H9 (cell line): Measurements from ENCODE around the gene ANKRD29. TPM values are rescaled to one million over a fixed set of nuclear protein-coding genes. Genes with fewer than 3 reads are reported as not detected.

Experiments
- DNase-seq: peaks from one replicate; pipeline ENCODE4 v3.0.0-alpha.2; 2017
- H2AFZ ChIP-seq: one replicate; pipeline ENCODE4 v1.6.1; 2013; ENCODE audit warnings: mild to moderate bottlenecking, low read length, control low read depth, moderate library complexity
- H2AK5ac ChIP-seq: 2 replicates; pipeline ENCODE4 v1.6.1; 2013; ENCODE audit warnings: low read length, control low read depth, mixed read lengths; ENCODE audit not compliant: insufficient read length
- H2BK120ac ChIP-seq: one replicate; pipeline ENCODE4 v1.6.1; 2013; ENCODE audit warnings: low read depth, mild to moderate bottlenecking, low read length, control low read depth, inconsistent platforms; ENCODE audit not compliant: poor library complexity, severe bottlenecking
- H2BK12ac ChIP-seq: 2 replicates; pipeline ENCODE4 v1.6.1; 2013; ENCODE audit warnings: low read length, control low read depth, mixed read lengths, low read depth; ENCODE audit not compliant: insufficient read length
- H2BK15ac ChIP-seq: 2 replicates; pipeline ENCODE4 v1.6.1; 2013; ENCODE audit warnings: low read depth, low read length, control low read depth
- H2BK20ac ChIP-seq: one replicate; pipeline ENCODE4 v1.6.1; 2013; ENCODE audit warnings: low read depth, mild to moderate bottlenecking, low read length, control low read depth, inconsistent platforms; ENCODE audit not compliant: poor library complexity, severe bottlenecking
- H2BK5ac ChIP-seq: 2 replicates; pipeline ENCODE4 v1.6.1; 2013; ENCODE audit warnings: low read length, control low read depth, mixed read lengths; ENCODE audit not compliant: insufficient read length
- H3K14ac ChIP-seq: 2 replicates; pipeline ENCODE4 v1.6.1; 2013; ENCODE audit warnings: low read length, control low read depth; ENCODE audit not compliant: insufficient read depth
- H3K18ac ChIP-seq: 2 replicates; pipeline ENCODE4 v1.6.1; 2013; ENCODE audit warnings: low read depth, mild to moderate bottlenecking, mixed read lengths, low read length, control low read depth; ENCODE audit not compliant: insufficient read length
- H3K23ac ChIP-seq: 2 replicates; pipeline ENCODE4 v1.6.1; 2013; ENCODE audit warnings: low read length, control low read depth, mixed read lengths, low read depth; ENCODE audit not compliant: insufficient read length
- H3K23me2 ChIP-seq: 2 replicates; pipeline ENCODE4 v1.6.1; 2013; ENCODE audit warnings: low read depth, mild to moderate bottlenecking, mixed read lengths, low read length, control low read depth; ENCODE audit not compliant: insufficient read length, poor library complexity, severe bottlenecking
- H3K27ac ChIP-seq: 2 replicates; pipeline ENCODE4 v1.5.1; 2013; ENCODE audit warnings: low read length, control low read depth, mixed read lengths, low read depth; ENCODE audit not compliant: insufficient read length
- H3K27me3 ChIP-seq: 2 replicates; pipeline ENCODE4 v1.6.1; 2013; ENCODE audit warnings: low read length, control low read depth, inconsistent platforms; ENCODE audit not compliant: insufficient read depth
- H3K4ac ChIP-seq: 2 replicates; pipeline ENCODE4 v1.6.1; 2013; ENCODE audit warnings: low read depth, mild to moderate bottlenecking, control low read depth, inconsistent platforms, low read length, moderate library complexity
- H3K4me1 ChIP-seq: 2 replicates; pipeline ENCODE4 v1.6.1; 2013; ENCODE audit warnings: low read length, control low read depth, inconsistent platforms; ENCODE audit not compliant: insufficient read depth
- H3K4me2 ChIP-seq: 2 replicates; pipeline ENCODE4 v1.6.1; 2013; ENCODE audit warnings: low read length, control low read depth, mixed read lengths; ENCODE audit not compliant: insufficient read length, insufficient read depth
- H3K56ac ChIP-seq: 2 replicates; pipeline ENCODE4 v1.6.1; 2013; ENCODE audit warnings: low read depth, mild to moderate bottlenecking, mixed read lengths, low read length, control low read depth; ENCODE audit not compliant: insufficient read length
- H3K79me1 ChIP-seq: 2 replicates; pipeline ENCODE4 v1.6.1; 2013; ENCODE audit warnings: low read depth, mild to moderate bottlenecking, moderate library complexity, low read length, control low read depth, inconsistent platforms; ENCODE audit not compliant: insufficient read depth, poor library complexity, severe bottlenecking
- H3K79me2 ChIP-seq: 2 replicates; pipeline ENCODE4 v1.6.1; 2013; ENCODE audit warnings: low read length, control low read depth, inconsistent platforms; ENCODE audit not compliant: insufficient read depth
- H3K9ac ChIP-seq: 2 replicates; pipeline ENCODE4 v1.6.1; 2013; ENCODE audit warnings: low read length, control low read depth, mixed read lengths; ENCODE audit not compliant: insufficient read length; ENCODE audit errors: extremely low read depth
- H3K9me3 ChIP-seq: one replicate; pipeline ENCODE4 v1.6.1; 2013; ENCODE audit warnings: low read depth, low read length, inconsistent platforms; ENCODE audit not compliant: control insufficient read depth
- H3T11ph ChIP-seq: one replicate; pipeline ENCODE4 v1.6.1; 2013; ENCODE audit warnings: mild to moderate bottlenecking, low read length, control low read depth, inconsistent platforms
- H4K20me1 ChIP-seq: one replicate; pipeline ENCODE4 v1.6.1; 2013; ENCODE audit not compliant: control insufficient read depth, insufficient read length, insufficient read depth
- H4K5ac ChIP-seq: 2 replicates; pipeline ENCODE4 v1.6.1; 2013; ENCODE audit warnings: low read depth, mild to moderate bottlenecking, mixed read lengths, low read length, control low read depth; ENCODE audit not compliant: insufficient read length
- H4K8ac ChIP-seq: replicated peaks from 2 replicates; pipeline ENCODE4 v1.6.1; 2013; ENCODE audit warnings: low read length, control low read depth, mixed read lengths, low read depth; ENCODE audit not compliant: insufficient read length
- H4K91ac ChIP-seq: 2 replicates; pipeline ENCODE4 v1.6.1; 2013; ENCODE audit warnings: low read depth, mild to moderate bottlenecking, moderate library complexity, mixed read lengths, low read length, control low read depth; ENCODE audit not compliant: insufficient read length
- H3K27ac Mint-ChIP-seq, 3 experiments: 2 replicates in 2 of 3; 3 replicates in 1 of 3; pipeline ENCODE4 v1.8.0; 2020 to 2021; ENCODE audit warnings: mixed read lengths in 3 of 3, mild to moderate bottlenecking in 1 of 3, moderate library complexity in 1 of 3
- H3K27me3 Mint-ChIP-seq: 2 replicates; pipeline ENCODE4 v1.8.0; 2021; ENCODE audit warnings: low read depth, mild to moderate bottlenecking, moderate library complexity, mixed read lengths
- H3K36me3 Mint-ChIP-seq, 3 experiments: 2 replicates in 2 of 3; 3 replicates in 1 of 3; pipeline ENCODE4 v1.8.0; 2020 to 2021; ENCODE audit warnings: low read depth in 3 of 3, mixed read lengths in 3 of 3; ENCODE audit not compliant: insufficient read depth in 1 of 3
- H3K4me1 Mint-ChIP-seq, 2 experiments: 2 replicates each; pipeline ENCODE4 v1.8.0; 2020; ENCODE audit warnings: mixed read lengths in 2 of 2
- H3K4me3 Mint-ChIP-seq, 2 experiments: 2 replicates in 1 of 2; 3 replicates in 1 of 2; pipeline ENCODE4 v1.8.0; 2020 to 2021; ENCODE audit warnings: mild to moderate bottlenecking in 2 of 2, mixed read lengths in 2 of 2, moderate library complexity in 1 of 2
- H3K9me3 Mint-ChIP-seq, 2 experiments: 2 replicates in 1 of 2; 3 replicates in 1 of 2; pipeline ENCODE4 v1.8.0; 2020; ENCODE audit warnings: mild to moderate bottlenecking in 2 of 2, mixed read lengths in 2 of 2, moderate library complexity in 1 of 2
- WGBS: extraction: QIAGEN DNeasy Blood & Tissue Kit; methylation state at CpG from one replicate; pipeline ENCODE4 v1.1.7; 2013; ENCODE audit warnings: missing lambda C conversion rate, low lambda C conversion rate, mixed read lengths; ENCODE audit not compliant: insufficient read length; ENCODE audit errors: extremely low coverage; 5-methylcytosine and 5-hydroxymethylcytosine counted together
- total RNA-seq: library from RNA; stranded (reverse); gene quantifications from 2 replicates; pipeline ENCODE4 v1.2.1, GENCODE V29; 2021
- TF ChIP-seq, protein P1 (sequence below): fragments of 200-600 bp; sonication (generic); conservative IDR thresholded peaks from 3 replicates; pipeline ENCODE4 v1.8.0; 2021; ENCODE audit warnings: antibody characterized with exemption, mild to moderate bottlenecking

The ANKRD29 gene
- total RNA-seq, 1 experiment from 2014 or later, result 2.1 TPM

DNA sequence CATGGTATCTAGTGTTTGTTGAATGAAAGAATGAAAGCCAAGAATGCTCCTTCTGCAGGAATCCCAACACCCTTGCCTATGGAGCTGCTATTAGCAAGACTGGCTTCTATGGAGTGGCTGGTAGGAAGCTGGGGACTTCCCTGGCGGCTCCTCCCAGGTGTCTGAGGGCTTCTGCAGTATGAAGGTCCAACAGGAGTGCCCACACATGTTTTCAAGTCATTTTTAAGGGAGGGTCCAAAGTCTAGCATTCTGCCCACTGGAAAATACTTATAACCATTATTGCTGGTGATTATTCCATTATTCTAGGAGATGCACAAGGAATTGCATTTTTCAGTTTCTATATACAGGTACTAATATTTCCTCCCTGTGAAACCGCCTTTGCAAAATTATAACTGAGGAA is 54.5 kb downstream of the ANKRD29 start:
- H4K8ac ChIP-seq, result no peak overlapping the region
- H3K27ac ChIP-seq, result no peak overlapping the region
- H3K27ac Mint-ChIP-seq, result no peak overlapping the region

More for the DNA sequence above, 54.5 kb downstream of the ANKRD29 start:
- Histone ChIP-seq H3K18ac (no peak overlapping the region), H2BK5ac (no peak overlapping the region), H3K4me2 (no peak overlapping the region), H3K27me3 (no peaks in the 10 kb centered on the region), H2BK12ac (no peak overlapping the region), H2BK20ac (no peak overlapping the region), H4K20me1 (no peaks in the 10 kb centered on the region), H3T11ph (no peak overlapping the region), H3K23ac (no peak overlapping the region), H3K9ac (no peak overlapping the region), H3K4me1 (no peaks in the 10 kb centered on the region), H2BK120ac (no peak overlapping the region), H3K79me2 (no peaks in the 10 kb centered on the region), H3K79me1 (no peaks in the 10 kb centered on the region), H2AK5ac (no peak overlapping the region), H3K14ac (no peak overlapping the region), H3K4ac (no peak overlapping the region), H2AFZ (no peak overlapping the region), H2BK15ac (no peak overlapping the region), H3K9me3 (no peaks in the 10 kb centered on the region), H4K5ac (no peak overlapping the region), H4K91ac (no peak overlapping the region), H3K56ac (no peak overlapping the region), H3K23me2 (no peaks in the 10 kb centered on the region)
- no peaks in the 10 kb centered on the region for H3K27me3 Mint-ChIP-seq
- H3K9me3 Mint-ChIP-seq, result no peaks in the 10 kb centered on the region
- no CpG with 5 or more reads among the region's 2 CpGs for WGBS
- no peaks in the 10 kb centered on the region for H3K4me1 Mint-ChIP-seq
- no peak overlapping the region for H3K4me3 Mint-ChIP-seq
- DNase-seq, result no peak
- TF ChIP-seq, protein P1, sequence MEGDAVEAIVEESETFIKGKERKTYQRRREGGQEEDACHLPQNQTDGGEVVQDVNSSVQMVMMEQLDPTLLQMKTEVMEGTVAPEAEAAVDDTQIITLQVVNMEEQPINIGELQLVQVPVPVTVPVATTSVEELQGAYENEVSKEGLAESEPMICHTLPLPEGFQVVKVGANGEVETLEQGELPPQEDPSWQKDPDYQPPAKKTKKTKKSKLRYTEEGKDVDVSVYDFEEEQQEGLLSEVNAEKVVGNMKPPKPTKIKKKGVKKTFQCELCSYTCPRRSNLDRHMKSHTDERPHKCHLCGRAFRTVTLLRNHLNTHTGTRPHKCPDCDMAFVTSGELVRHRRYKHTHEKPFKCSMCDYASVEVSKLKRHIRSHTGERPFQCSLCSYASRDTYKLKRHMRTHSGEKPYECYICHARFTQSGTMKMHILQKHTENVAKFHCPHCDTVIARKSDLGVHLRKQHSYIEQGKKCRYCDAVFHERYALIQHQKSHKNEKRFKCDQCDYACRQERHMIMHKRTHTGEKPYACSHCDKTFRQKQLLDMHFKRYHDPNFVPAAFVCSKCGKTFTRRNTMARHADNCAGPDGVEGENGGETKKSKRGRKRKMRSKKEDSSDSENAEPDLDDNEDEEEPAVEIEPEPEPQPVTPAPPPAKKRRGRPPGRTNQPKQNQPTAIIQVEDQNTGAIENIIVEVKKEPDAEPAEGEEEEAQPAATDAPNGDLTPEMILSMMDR, result no peak
- no peaks in the 10 kb centered on the region for H3K36me3 Mint-ChIP-seq
